GM21423 (cell line): ENCODE measurements around the gene PPP2R5D.

Experiments
- ATAC-seq: cut with Tn5 transposase; IDR thresholded peaks from one replicate; pipeline ENCODE4 v1.9.1; 2021; ENCODE audit warnings: mild to moderate bottlenecking, moderate library complexity; ENCODE audit not compliant: unreplicated experiment

PPP2R5D gene

DNA sequence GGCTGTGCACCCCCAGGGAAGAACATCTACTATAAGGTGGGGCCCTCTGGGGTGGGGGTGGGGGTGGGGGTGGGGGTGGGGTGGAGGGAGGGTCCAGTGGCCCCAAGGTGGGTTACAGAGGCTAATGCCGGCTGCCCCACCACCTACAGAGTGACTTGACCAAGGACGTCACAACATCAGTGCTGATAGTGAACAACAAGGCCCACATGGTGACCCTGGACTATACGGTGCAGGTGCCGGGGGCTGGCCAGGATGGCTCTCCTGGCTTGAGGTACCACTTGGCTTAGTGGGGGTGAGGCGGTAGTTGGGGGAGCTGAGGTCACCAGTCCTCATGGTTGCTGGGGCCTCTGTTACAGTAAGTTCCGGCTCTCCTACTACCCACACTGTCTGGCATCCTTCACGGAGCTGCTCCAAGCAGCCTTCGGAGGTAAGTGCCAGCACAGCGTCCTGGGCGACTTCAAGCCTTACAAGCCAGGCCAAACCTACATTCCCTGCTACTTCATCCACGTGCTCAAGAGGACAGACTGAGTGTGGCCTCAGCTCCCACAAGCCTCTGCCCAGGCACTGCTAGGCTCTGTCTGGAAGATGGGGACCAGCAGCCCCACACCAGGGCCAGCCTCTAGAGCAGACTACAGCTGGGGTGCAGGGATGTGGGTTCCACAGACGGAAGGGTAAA is 21.1 kb upstream of the PPP2R5D start:
- no peak for ATAC-seq

DNA sequence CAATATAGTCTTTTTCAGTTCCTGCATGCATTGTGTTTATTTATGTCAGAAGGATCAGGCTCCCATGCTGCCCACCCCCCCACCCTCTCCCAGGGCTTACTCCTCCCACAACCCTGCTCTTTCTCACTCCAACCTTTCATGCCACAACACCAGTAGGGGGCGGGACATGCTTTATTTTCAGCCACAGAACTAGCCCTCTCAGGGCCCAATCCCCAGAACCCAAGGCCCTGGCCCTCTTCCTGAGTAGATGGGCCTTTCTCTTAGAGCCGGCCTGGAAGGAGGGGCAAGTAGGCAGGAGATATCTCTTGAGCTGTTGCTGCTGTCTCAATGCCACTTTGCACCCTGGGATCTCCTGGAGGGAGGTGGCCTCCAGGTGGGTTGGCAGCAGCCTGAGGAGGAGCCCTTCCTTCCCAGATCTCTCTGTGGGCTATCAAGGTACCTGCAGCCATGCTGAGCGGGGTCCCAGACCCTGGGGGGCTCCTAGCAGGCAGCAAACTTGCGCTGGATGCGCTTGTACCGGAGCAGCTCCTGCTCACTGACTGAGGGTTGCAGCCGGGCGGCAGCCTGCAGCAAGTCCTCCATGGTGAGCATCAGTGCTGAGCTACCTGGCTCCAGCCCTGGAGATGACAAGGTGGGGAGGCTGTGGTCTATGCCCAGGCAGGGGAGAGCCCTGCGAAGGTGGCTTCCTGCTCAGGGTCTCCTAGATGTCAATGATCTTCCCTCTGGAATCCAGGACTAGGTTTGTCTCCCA is 20.3 kb upstream of the PPP2R5D start:
- ATAC-seq, result no peak

DNA sequence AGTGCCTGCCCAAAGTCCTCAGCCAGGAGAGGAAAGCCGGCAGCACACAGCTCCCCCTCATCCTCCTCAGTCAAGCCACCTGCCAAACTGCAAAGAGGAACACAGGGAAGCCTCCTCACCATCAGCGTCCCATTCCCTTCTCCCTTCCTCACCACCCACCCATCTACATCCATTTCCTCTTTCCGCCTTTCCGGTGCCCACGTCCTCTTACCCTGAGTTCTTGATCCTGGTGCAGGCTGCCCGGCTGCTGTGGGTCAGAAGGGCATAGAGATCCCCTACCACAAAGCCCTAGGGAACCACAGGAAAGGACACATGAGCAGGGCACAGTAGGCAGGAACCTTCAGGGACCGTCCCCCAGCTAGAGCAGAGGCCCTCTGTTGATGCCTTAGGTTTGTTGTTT is 17.8 kb upstream of the PPP2R5D start:
- no peak for ATAC-seq

DNA sequence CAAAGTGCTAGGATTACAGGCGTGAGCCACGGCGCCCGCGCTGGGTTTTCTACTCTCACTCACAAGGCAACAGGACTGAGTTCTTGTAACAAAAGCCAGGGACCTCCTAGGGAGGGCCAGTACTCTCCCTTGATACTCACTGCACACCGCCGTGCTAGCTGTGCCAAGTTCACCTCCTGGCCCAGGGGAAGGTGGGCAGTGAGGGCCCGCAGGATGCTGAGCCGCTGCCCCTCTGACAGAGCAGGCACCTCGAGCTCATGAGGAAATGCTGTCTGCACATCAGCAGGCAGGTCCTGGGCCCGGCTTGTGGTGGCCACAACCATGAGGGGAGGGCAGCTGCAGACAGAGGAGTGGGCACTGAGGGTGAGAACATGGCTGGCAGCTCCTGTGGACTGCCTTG is 17.1 kb upstream of the PPP2R5D start:
- ATAC-seq, result no peak

DNA sequence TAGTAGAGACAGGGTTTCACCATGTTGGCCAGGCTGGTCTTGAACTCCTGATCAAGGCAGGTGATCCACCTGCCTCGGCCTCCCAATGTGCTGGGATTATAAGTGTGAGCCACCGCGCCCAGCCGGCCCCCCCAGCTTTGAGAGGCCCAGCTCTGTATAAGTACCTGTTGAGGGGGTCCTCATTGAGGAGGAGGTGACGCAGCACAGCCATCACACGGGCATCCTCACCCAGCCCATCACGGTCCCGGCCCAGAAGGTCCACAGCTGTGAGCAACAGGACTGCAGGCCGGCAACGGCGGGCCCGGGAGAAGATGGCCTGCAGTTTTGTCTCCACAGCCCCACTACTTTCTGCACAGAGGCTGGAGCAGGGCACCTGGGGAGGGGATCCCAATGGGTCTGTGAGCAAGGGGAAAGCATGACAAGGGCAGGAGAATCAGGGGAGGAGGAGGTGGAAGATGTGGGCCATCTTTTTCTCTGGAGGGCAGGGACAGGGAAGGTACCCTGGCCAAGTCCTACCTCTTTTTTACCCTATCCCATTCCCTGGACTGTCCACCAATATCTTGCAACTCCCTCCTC is 16.2 kb upstream of the PPP2R5D start:
- no peak for ATAC-seq

DNA sequence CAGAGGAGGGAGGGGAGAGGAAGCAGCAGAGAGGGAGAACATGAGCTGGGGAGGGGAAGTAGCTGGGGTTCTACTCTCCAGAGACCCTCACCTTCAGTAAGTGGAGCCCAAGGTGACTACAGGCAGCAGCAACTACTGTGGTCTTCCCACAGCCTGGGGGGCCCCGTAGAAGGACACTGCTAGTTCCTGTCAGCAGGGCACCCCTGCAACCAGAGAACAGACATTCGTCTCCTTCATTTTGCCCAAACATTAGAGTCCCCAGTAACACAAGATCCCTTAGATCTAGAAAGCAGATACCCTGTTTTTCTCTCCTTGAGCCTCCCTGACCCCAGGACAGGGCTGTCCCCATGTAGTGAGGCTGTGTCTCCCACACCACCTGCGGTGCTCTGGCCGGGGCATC is 15.6 kb upstream of the PPP2R5D start:
- ATAC-seq, result no peak

DNA sequence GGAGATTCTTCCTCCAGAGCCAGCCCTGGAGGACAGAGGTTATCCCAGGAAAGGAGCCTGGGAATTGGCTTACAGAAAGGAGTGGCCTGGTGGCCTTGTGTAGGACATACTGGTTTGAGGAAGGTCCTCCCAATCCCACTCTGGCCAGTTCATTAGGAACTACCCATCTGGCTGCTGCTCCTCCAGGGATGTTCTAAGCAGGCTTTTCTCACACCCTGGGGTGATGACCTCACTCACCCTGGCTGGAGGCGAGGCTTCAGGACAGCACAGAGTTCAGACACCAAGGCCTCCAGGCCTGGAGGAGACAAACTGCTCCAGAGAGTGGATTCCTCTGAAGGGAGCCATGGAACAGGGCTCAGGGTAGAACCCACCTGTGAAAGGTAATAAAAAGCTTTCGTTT is 14.9 kb upstream of the PPP2R5D start:
- ATAC-seq, result no peak

DNA sequence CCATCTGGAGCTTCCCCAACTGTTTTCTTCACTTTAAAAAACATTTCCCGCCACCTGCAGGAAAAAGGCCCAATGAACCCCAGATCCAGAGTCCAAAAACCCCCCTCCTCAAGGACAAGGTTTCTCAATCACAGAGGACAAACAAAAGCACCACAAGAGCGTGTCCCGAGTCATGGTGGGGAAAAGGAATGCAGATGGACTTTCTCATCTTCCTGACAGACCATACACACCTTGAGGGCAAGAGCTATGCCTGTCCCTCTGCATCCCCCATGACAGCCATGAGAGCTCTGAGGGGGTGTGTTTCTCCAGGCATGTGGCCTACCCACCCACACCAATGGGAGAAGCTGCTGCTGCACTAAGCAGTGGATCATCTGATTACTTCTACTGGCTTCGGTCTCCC is 14.4 kb upstream of the PPP2R5D start:
- ATAC-seq, result no peak

DNA sequence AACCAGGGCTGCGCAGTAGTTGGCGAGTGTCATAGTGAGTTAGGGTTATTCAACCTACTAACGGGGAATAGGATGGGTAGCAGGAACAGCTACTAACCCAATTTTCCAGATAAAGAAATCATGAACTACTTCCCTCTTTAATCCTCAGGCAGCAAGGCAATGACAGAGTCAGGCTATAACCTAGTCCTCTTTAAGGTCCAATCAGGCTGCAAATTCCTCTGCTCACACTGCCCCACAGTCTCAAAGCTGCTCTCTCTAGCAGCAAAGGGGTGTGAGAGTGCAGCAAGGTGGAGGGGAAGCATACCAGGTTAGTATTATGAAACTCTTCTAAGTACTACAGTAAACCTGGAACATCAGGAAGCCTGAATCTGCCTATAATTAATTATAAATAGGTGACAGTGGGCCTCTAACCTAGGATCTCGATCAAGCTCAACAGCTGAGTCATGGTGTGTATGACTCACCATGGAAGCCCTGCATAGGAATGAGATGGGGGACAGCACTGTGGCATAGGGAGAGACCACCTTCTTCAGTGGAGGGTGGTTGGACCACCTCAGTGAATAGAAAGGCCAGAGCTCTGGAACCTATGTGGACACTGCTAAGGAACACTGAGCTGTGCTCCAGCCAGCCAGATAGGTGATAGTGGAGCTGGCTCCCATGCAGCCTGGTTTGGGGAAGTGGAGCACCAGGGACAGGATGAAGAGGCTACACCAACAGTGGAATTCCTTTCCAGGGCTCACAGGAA is 13.3 kb upstream of the PPP2R5D start:
- ATAC-seq, result no peak

DNA sequence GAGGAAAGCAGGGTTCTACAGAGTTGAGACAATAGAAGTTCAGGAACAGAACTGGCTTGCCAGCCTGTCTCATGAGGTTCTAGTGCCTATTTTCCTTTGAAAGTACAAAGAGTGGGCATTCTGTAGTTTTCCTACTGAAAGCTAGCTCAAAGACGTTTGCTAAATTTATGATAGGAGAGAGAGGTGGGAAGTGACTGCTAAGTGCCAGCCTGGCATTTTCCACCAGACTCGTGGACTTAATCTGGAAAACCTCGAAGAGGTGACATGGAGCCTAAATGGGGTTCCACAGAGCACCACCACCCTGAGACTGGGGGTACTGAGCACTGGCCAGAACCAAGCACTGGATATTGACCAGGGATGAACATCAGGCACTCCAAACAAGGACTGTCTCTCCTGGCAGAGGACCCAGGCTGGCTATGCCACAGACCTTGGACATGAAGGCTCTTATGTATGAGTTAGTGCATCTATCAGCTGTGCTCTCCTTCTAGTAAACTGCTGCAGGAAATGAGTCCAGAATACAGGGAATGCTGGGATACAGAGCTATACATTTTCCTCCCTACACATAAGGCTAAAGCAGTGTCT is 12.5 kb upstream of the PPP2R5D start:
- ATAC-seq, result no peak

DNA sequence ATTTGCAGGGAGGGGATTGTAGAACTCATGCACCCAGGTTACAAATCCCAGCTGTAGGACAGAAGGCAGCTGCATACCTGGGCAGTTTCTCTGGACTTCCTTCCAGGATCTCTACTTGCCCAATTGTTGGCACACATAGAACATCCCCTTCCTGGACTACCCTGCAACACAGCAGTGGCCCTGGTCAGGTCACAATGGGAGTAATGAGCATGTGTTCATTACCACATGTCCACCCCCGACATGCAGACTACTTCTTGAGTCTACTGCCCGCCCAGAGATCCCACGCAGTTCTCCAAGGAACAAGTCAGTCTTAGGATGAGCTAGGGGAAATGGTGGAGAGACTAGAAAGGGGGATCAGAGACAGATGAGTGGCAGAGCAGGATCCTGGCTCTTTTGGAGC is 10.4 kb upstream of the PPP2R5D start:
- no peak for ATAC-seq

DNA sequence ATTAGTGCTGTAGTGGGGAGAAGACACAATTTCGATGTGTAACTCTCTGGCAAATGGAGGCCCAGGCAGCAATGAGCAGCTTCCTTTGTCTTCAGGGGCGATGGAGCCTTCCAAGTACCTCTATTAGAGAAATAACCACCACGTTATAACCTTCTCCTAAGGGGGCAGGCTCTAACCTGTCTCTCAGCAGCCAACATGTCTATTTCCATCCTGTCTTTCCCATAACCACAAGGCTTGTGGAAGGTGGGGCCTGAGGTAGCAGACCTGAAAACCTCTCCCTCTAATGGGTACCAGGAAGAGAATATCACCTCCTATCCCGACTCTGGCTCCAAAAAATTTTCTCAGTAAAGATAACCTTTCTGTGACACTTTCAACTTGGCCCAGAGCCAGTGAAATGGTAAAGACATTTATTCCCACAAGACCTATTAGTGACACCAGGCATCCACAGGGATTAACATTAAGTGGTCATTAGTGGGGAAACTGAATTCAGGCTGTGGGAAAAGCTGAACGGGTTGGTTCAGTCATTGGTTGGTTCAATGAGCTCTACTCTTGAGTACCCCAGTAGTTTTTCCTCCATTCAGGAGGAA is 9.4 kb upstream of the PPP2R5D start:
- no peak for ATAC-seq

DNA sequence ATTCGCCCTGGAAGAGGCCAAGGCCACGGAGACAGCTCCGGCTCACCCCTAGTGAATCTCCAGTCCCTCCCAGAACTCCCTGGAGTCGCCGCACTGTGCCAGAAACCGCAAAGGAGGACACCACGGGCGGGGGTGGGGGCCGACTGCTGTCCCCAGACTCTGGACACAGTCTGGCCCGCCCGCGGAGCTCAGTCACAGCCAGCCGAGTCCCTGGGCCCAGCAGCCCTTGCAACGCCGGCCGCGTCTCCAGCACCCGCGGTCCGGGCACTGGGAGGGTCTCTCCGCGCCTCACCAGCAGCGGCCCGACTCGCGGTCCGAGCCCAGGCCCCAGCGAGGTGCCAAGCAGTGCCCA is 5.9 kb upstream of the PPP2R5D start:
- no peak for ATAC-seq

DNA sequence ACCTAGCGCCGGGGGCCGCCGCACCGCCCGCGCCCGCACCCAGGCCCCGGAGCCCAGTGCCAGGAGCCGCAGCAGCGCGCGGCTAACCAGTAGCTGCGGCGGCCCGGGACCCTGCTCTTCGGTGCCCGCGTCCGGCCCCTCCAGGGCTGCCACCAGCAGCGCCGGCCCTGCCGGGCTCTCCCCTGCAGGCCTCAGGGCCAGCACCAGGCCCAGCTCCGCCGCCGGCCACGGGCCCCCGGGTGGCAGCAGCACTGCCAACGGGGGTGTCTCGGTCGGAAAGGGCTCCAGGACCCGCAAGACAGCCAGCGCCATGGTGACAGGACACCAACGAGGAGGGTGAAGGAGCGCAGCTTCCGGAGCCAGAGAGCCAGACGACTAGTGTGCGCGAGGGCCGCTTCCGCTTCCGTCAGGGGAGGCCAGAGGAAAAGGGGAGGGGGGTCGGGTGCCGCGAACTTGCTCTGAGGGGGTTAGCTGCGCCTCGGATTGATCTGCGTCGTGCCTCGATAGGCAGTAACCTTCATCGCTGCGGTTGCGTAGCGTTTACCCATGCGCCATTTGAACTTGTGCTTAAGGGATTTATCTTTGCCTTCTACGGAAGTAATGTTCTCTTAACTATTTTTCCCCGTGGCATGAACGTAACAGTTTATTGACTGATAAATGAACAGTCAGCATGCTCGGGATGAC is 5.4 kb upstream of the PPP2R5D start, which contains the start of gene PEX6:
Gene PEX6 (minus strand): TSS at position 343 of the 684 bp plus-strand sequence. CDS start 31 bp downstream, at position 312.
- ATAC-seq, result peak; percentile 82

DNA sequence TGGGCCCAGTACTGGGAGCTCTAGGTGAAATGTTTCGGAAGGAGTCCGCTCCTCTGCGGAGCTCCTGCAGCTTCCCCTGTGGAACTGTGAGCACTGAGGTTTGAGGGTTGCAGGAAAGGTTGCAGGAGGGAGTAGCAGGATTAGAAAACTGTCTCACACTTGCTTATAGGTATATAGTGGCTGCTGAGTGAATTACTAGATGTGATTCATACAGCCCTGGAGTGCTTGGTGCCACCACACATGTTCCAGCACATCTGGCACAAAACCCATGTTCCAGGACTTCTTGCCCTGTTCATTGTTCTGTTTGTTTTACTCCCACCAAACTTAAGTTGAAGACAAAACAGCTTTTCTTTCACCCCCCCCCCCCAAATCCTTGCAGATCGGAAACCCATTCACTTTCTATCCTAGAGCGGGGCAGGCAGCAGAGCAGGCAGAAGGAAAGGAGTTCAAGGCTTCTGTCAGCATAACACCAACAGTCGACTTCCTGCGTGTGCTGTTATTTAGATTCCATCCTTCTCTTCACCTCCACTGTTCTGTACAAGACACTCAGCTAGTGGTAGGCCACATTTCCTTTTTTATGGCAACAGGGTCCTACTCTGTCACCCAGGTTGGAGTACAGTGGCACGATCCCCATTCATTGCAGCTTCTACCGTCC is 4.7 kb upstream of the PPP2R5D start:
- no peak for ATAC-seq

DNA sequence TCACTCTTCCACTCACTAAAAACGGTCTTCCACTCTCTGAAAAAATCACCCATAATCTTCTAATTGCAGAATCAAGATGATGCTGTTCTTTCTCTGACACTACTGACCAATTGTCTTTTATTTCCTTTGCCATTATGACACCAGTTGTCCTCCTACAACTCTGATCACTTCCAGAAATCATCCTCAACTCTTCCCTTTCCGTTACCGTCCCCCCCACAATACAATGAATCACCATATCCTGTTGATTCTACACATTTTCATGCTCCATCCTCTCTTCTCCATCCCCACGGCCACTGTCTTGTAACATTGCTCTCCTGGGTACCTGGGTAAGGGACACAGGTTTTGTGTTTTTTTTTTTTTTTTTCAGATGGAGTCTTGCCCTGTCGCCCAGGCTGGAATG is 2.5 kb upstream of the PPP2R5D start:
- ATAC-seq, result no peak

DNA sequence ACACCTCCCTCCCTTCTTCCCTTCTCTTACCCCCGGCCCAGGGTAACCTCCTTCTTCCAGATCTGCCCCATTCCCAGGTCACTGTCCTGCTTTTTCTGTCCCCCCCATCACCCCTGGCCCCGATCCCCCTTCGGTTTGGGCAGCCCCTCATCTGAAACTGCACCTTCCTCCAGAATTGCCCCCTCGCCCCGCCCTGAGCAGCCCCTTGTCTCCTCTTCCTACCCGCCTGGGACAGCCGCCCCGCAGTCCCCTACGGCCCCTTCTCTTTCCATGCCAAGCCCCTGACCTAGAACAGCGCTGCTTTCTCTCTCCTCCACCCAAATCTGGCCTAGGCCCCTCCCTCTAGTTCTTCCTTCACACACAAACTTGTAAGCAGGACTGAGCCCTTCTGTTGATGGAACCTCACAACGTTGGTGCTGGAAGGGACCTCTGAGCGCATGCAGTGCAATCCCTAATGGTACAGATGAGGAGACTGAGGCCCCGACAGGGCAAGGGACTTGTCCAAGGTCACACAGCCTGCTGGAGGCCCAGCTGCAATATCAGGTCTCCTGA is 630 bp downstream of the PPP2R5D start:
- no peak for ATAC-seq

DNA sequence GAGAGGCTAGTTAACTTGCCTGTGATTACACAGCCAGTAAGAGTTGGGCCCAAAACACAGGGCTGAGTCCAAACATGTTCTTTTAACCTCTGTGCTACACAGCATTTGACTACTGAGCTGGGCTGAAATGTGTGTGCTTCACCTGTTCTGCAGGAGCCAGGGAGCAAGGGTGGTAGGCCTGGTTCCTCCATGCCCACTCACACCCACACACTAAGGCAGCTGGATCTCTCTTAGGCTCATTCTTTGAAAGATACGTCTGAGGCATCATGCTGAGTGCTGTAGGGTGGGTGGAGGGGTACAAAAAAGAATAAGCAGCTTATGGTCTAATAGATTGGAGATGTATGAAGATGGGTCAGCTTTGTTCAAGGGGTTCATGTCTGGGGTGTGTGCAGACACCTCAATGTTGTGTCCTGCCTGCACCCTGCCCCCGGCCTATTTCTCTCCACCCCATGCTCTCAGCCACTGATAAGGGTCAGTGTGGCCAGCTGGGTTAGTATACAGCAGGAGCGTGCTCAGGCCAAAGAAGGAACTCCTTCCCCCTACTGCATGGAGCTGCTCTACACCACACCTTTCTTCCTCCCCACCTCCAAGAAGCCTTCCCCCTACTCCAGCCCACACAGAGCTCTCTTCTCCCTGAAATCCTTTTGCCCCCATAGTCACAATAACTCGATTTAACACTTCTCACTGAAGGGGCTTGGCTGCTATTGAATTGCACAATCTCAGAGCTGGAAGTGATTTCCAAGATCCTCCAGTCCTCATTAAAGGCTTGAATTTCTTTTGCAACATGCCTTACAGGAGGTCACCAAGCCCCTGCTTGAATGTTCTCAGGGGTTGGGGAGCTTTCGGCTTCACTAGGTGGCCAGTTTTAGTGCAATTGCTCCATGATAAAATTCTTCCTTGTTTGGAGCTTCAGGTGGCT is 3.4 kb downstream of the PPP2R5D start:
- no peak for ATAC-seq
